ENCODE results near the gene SPATA20. TPM values are rescaled to one million over a fixed set of nuclear protein-coding genes. Genes with fewer than 3 reads are reported as not detected.

SPATA20 gene
- total RNA-seq, 1 donor: 18.9 TPM

- H3K27me3 ChIP-seq (ENCODE audit: insufficient read depth, low read length): no peaks in the 10 kb centered on the region
- no peaks in the 10 kb centered on the region for H3K9me3 ChIP-seq (ENCODE audit: low read depth, low read length)
- H3K4me3 ChIP-seq (ENCODE audit: low read length): no peak overlapping the region
- no peaks in the 10 kb centered on the region for H3K4me1 ChIP-seq (ENCODE audit: insufficient read depth, low read length)
Measured at GRCh38 chr17:50583641-50584040, 36.7 kb downstream of the SPATA20 start.

GRCh38 chr17:50584116-50584515, 37.1 kb downstream of the SPATA20 start:
- Histone ChIP-seq H3K27me3 (ENCODE audit: insufficient read depth, low read length) (no peaks in the 10 kb centered on the region), H3K9me3 (ENCODE audit: low read depth, low read length) (no peaks in the 10 kb centered on the region), H3K4me1 (ENCODE audit: insufficient read depth, low read length) (no peaks in the 10 kb centered on the region), H3K4me3 (ENCODE audit: low read length) (no peak overlapping the region)

- Histone ChIP-seq H3K9me3 (ENCODE audit: low read depth, low read length) (no peaks in the 10 kb centered on the region), H3K4me3 (ENCODE audit: low read length) (no peak overlapping the region), H3K4me1 (ENCODE audit: insufficient read depth, low read length) (no peaks in the 10 kb centered on the region), H3K27me3 (ENCODE audit: insufficient read depth, low read length) (no peaks in the 10 kb centered on the region)
Measured at GRCh38 chr17:50584749-50585148, 37.8 kb downstream of the SPATA20 start.

- Histone ChIP-seq H3K4me3 (ENCODE audit: low read length) (no peak overlapping the region), H3K27me3 (ENCODE audit: insufficient read depth, low read length) (no peaks in the 10 kb centered on the region), H3K4me1 (ENCODE audit: insufficient read depth, low read length) (no peaks in the 10 kb centered on the region), H3K9me3 (ENCODE audit: low read depth, low read length) (no peaks in the 10 kb centered on the region)
Measured at GRCh38 chr17:50585346-50585745, 38.4 kb downstream of the SPATA20 start.

GRCh38 chr17:50585891-50586290, 38.9 kb downstream of the SPATA20 start:
- Histone ChIP-seq H3K4me3 (ENCODE audit: low read length) (no peak overlapping the region), H3K27me3 (ENCODE audit: insufficient read depth, low read length) (no peaks in the 10 kb centered on the region), H3K4me1 (ENCODE audit: insufficient read depth, low read length) (no peaks in the 10 kb centered on the region), H3K9me3 (ENCODE audit: low read depth, low read length) (no peaks in the 10 kb centered on the region)

- Histone ChIP-seq H3K9me3 (ENCODE audit: low read depth, low read length) (no peaks in the 10 kb centered on the region), H3K4me3 (ENCODE audit: low read length) (no peak overlapping the region), H3K4me1 (ENCODE audit: insufficient read depth, low read length) (no peaks in the 10 kb centered on the region), H3K27me3 (ENCODE audit: insufficient read depth, low read length) (no peaks in the 10 kb centered on the region)
Measured at GRCh38 chr17:50586421-50587247, 39.7 kb downstream of the SPATA20 start.

GRCh38 chr17:50587571-50587970, 40.6 kb downstream of the SPATA20 start:
- Histone ChIP-seq H3K9me3 (ENCODE audit: low read depth, low read length) (no peaks in the 10 kb centered on the region), H3K4me3 (ENCODE audit: low read length) (no peak overlapping the region), H3K4me1 (ENCODE audit: insufficient read depth, low read length) (no peaks in the 10 kb centered on the region), H3K27me3 (ENCODE audit: insufficient read depth, low read length) (no peaks in the 10 kb centered on the region)

- H3K9me3 ChIP-seq (ENCODE audit: low read depth, low read length): no peaks in the 10 kb centered on the region
- H3K4me1 ChIP-seq (ENCODE audit: insufficient read depth, low read length): no peaks in the 10 kb centered on the region
- H3K27me3 ChIP-seq (ENCODE audit: insufficient read depth, low read length): no peaks in the 10 kb centered on the region
- H3K4me3 ChIP-seq (ENCODE audit: low read length): no peak overlapping the region
Measured at GRCh38 chr17:50588391-50589049, 41.5 kb downstream of the SPATA20 start.

GRCh38 chr17:50589095-50589705, 42.2 kb downstream of the SPATA20 start:
- Histone ChIP-seq H3K9me3 (ENCODE audit: low read depth, low read length) (no peaks in the 10 kb centered on the region), H3K27me3 (ENCODE audit: insufficient read depth, low read length) (no peaks in the 10 kb centered on the region), H3K4me1 (ENCODE audit: insufficient read depth, low read length) (peaks cover under 1% of the 10 kb centered on the region), H3K4me3 (ENCODE audit: low read length) (no peak overlapping the region)

GRCh38 chr17:50590946-50591737, 44.2 kb downstream of the SPATA20 start:
- Histone ChIP-seq H3K4me1 (ENCODE audit: insufficient read depth, low read length) (peaks cover 5% of the 10 kb centered on the region), H3K27me3 (ENCODE audit: insufficient read depth, low read length) (no peaks in the 10 kb centered on the region), H3K4me3 (ENCODE audit: low read length) (no peak overlapping the region), H3K9me3 (ENCODE audit: low read depth, low read length) (no peaks in the 10 kb centered on the region)

- H3K27me3 ChIP-seq (ENCODE audit: insufficient read depth, low read length): no peaks in the 10 kb centered on the region
- H3K4me3 ChIP-seq (ENCODE audit: low read length): no peak overlapping the region
- H3K4me1 ChIP-seq (ENCODE audit: insufficient read depth, low read length): peaks cover 5% of the 10 kb centered on the region
- H3K9me3 ChIP-seq (ENCODE audit: low read depth, low read length): no peaks in the 10 kb centered on the region
Measured at GRCh38 chr17:50593321-50593720, 46.3 kb downstream of the SPATA20 start.

- H3K4me3 ChIP-seq (ENCODE audit: low read length): no peak overlapping the region
- H3K4me1 ChIP-seq (ENCODE audit: insufficient read depth, low read length): peaks cover 5% of the 10 kb centered on the region
- H3K9me3 ChIP-seq (ENCODE audit: low read depth, low read length): no peaks in the 10 kb centered on the region
- no peaks in the 10 kb centered on the region for H3K27me3 ChIP-seq (ENCODE audit: insufficient read depth, low read length)
Measured at GRCh38 chr17:50594128-50594823, 47.3 kb downstream of the SPATA20 start.

- Histone ChIP-seq H3K4me1 (ENCODE audit: insufficient read depth, low read length) (peaks cover 5% of the 10 kb centered on the region), H3K9me3 (ENCODE audit: low read depth, low read length) (no peaks in the 10 kb centered on the region), H3K4me3 (ENCODE audit: low read length) (no peak overlapping the region), H3K27me3 (ENCODE audit: insufficient read depth, low read length) (no peaks in the 10 kb centered on the region)
Measured at GRCh38 chr17:50594892-50595291, 47.9 kb downstream of the SPATA20 start.

- Histone ChIP-seq H3K9me3 (ENCODE audit: low read depth, low read length) (no peaks in the 10 kb centered on the region), H3K4me1 (ENCODE audit: insufficient read depth, low read length) (peaks cover 5% of the 10 kb centered on the region), H3K27me3 (ENCODE audit: insufficient read depth, low read length) (no peaks in the 10 kb centered on the region), H3K4me3 (ENCODE audit: low read length) (no peak overlapping the region)
Measured at GRCh38 chr17:50596191-50597037, 49.4 kb downstream of the SPATA20 start.

Data from mononuclear cell (primary cell).